Measurements from ENCODE around the gene RFK.

GRCh38 chr9:76369583-76369982 lies 24.6 kb downstream of the RFK start:
- TF ChIP-seq POLR2A (IDR thresholded peaks at IDR 0.05) (no peak), POLR2AphosphoS5 (IDR thresholded peaks at IDR 0.05) (peak in 2 of 3 donors; percentile 25 to 43), CTCF (IDR thresholded peaks at IDR 0.05) (no peak), EP300 (IDR thresholded peaks at IDR 0.05) (no peak)

Data from stomach (tissue), 4 donors.